ENCODE measurements around the gene AFP.

Gene AFP

DNA sequence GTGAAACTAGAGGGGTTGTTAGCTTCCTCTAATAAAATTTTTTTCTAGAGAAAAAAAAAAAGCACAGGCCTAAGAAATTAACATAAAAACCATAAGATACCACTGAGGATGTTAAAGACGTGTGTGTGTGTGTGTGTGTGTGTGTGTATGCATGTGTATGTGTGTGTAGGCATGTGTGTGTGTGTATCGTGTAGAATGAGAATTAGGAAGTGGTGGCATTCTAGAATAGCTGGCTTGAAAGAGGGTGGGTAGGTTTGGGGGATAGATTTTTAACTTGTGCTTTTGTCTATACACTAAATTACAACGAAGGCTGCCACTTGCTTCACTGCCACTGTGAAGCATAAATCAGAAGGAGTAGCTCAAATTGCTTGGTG, 23.0 kb downstream of the AFP start:
- no peak for DNase-seq (ENCODE audit: low read depth in 2 of 2)

DNA sequence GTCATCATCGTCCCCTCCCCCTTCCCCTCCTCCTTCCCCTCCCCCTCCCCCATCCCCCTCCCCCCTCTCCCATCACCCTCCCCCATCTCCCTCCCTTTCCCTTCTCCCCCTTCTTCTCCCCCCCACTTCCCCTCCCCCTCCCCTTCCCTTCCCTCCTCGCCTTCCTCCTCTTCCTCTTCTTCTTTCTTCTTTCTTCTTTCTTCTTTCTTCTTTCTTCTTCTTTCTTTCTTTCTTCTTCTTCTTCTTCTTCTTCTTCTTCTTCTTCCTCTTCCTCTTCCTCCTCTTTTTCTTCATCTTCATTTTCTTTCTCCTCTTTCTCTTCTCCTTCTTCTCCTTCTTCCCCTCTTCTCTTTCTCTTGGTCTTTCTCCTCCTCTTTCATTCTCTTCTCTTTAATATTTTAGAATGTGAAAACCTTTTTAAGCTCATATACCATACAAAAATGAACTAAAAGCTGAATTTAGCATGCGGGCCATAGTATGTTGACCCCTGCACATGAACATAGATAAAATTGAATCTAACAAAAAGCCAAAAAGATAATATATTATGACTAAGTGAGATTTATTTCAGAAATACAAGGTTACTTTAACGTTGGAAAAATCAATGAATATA, 25.0 kb downstream of the AFP start:
- no peak for DNase-seq (ENCODE audit: low read depth in 2 of 2)

GRCh38 chr4:73468170-73468569, 32.1 kb downstream of the AFP start:
- no peak for DNase-seq (ENCODE audit: low read depth in 2 of 2)

GRCh38 chr4:73470728-73471127, 34.7 kb downstream of the AFP start:
- no peak for DNase-seq (ENCODE audit: low read depth in 2 of 2)

DNA sequence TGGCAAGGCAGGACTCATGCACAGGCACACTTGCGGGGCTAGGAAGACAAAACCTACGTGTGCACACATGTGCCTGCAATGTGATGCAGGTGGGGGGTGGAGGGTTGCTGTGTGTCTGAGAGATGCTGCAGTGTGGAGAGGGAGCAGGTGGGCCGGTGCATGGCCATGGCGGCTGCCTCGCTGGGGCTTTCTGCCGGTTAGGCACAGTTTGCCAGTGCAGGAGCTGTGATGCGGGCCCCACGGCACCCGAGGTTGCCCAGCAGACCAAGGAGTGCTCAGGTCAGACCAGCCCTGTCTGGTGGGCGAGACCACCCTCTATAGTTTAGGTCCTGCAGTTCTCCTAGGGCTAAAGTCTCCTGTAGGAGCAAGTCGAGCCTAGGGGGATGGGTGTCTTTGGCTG, 41.2 kb downstream of the AFP start:
- DNase-seq (ENCODE audit: low read depth in 2 of 2), result no peak

DNA sequence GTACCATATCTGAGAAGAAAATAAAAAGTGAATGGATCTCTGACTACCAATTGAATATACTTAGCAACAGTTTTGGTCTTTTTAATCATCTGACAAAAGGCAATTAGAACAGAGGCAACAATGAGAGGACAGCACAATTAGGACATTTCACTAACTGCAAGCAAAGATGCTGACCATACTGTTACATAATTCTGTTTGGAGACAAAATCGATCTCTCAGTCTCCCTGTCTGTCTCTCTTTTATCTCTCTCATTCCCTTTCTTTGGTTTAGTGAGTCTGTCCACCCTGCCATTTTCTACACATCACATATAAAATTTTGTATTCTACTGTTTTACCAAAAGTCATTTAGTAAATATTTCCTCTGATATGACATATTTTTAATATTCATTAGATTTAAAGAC, 43.3 kb downstream of the AFP start:
- no peak for DNase-seq (ENCODE audit: low read depth in 2 of 2)

DNA sequence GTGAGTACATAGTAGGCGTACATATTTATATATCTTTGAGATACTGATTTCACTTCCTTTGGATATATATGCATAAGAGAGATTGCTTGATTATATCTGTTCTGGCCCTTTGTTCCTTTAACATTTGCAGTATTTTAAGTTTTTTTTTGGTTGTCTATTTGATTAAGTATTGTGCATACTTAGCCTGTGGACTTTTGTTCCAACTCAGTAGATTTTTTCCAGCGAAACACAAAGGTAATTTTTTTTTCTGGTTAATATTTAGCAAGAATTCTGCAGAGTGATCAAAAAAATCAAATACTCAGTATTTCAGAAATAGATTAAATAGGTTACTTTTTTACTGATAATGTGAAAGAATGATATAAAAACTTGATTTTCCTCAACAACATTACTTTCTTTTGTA, 45.3 kb downstream of the AFP start, which contains the start of gene AFM:
Gene AFM, plus strand, starts transcription at position 388 of the 400 bp plus-strand sequence. CDS start 31 bp downstream, outside the sequence.
- no peak for DNase-seq (ENCODE audit: low read depth in 2 of 2)

DNA sequence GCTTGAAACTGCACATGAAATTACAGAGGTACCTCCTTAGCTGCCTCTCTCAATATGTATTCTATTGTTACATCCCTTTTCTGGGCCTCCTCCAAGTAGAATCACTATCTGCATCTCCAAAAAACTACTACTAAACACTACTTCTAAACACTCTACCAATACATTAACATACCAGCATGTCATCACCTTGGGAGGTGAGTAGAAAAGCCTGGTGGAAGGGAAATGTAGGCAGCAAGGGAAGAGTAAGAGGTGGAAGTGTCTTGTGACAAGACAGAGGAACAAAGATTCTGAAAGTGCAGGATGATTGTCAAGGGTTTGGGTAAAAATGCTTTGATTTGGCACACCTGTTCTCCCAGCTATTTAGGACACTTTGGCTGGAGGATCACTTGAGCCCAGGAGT, 49.1 kb downstream of the AFP start:
- no peak for DNase-seq (ENCODE audit: low read depth in 2 of 2)

DNA sequence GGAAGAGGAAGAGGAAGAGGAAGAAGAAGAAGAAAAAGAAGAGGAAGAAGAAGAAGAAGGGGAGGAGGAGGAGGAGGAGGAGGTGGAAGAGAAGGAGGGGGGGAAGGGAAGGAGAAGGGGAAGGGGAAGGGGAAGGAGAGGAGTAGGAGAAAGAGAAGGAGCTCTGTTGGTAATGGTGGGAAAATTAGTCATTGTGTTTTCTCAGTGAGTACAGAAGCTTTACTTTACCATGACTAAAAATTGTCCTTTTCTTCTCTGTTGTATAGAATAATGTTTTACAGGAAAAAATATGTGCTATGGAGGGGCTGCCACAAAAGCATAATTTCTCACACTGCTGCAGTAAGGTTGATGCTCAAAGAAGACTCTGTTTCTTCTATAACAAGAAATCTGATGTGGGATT, 49.6 kb downstream of the AFP start:
- no peak for DNase-seq (ENCODE audit: low read depth in 2 of 2)

DNA sequence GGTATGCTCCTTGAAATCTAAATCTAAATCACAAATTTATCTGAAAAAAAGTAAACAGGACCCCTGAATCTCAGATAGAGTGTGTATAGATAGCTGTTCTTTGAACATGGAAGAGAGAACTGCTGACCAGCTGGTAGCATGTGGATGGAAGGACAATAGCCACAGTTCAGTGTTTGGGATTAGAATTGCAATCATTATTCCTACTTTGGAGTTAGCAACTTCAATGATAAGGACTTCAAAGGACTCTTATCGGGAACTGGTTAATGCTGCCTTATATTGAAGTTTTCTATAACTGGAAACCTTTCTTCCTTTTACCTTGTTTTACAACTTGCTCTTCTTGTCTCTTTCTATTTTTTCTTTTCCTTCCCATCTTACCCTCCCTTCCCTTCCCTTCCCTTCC, 50.5 kb downstream of the AFP start:
- DNase-seq (ENCODE audit: low read depth in 2 of 2), result no peak

DNA sequence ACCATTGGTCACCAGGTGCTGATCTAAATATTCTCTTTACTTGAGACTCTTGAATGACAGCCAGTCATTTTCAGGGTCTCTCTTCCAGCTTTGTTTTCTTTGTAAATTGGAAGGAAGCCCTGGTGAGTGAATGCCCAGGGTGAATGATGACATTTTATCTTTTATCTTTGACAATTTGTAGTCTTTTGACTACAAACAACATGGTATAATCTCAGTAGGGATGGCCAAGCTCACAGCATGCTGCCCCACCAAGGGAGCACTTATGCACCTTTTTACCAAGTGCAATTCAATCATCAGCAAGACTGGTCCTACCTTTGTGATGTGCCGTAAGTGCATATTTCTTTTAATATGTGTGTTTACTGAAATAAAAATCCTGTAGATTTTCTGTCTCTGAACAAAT, 51.2 kb downstream of the AFP start:
- DNase-seq (ENCODE audit: low read depth in 2 of 2), result no peak

- no peak for DNase-seq (ENCODE audit: low read depth in 2 of 2)
Measured at GRCh38 chr4:73499996-73500765, 64.2 kb downstream of the AFP start.

GRCh38 chr4:73501664-73502265, 65.7 kb downstream of the AFP start:
- no peak for DNase-seq (ENCODE audit: low read depth in 2 of 2)

GRCh38 chr4:73505567-73505966, 69.5 kb downstream of the AFP start:
- no peak for DNase-seq (ENCODE audit: low read depth in 2 of 2)

Measured in stimulated activated CD8-positive, alpha-beta memory T cell treated with anti-CD3 and anti-CD28 coated beads, Interleukin-15, amount 100 ng/mL, for 4 hours (primary cell).